Inflammatory macrophage treated with lipopolysaccharide for 4 hours (primary cell): ENCODE results near the gene HSCB.
"Not testable (repeated sequence)": the region's sequence is repeated elsewhere in the genome, so short reads cannot be mapped to it uniquely, and the experiment has no call there.

Experiments
- DNase-seq: peaks from one replicate; pipeline ENCODE4 v3.0.0-alpha.2; 2020

The HSCB gene, protein sequence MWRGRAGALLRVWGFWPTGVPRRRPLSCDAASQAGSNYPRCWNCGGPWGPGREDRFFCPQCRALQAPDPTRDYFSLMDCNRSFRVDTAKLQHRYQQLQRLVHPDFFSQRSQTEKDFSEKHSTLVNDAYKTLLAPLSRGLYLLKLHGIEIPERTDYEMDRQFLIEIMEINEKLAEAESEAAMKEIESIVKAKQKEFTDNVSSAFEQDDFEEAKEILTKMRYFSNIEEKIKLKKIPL

GRCh38 chr22:28741785-28742561 is at the start of gene HSCB, which contains the start of gene CHEK2:
HSCB (plus strand) TSS chr22:28742039; CDS start chr22:28742096, 57 bp downstream.
CHEK2 (minus strand) TSS chr22:28741820; CDS start chr22:28734721, 7,099 bp downstream.
- peak; percentile 99 for DNase-seq

DNA sequence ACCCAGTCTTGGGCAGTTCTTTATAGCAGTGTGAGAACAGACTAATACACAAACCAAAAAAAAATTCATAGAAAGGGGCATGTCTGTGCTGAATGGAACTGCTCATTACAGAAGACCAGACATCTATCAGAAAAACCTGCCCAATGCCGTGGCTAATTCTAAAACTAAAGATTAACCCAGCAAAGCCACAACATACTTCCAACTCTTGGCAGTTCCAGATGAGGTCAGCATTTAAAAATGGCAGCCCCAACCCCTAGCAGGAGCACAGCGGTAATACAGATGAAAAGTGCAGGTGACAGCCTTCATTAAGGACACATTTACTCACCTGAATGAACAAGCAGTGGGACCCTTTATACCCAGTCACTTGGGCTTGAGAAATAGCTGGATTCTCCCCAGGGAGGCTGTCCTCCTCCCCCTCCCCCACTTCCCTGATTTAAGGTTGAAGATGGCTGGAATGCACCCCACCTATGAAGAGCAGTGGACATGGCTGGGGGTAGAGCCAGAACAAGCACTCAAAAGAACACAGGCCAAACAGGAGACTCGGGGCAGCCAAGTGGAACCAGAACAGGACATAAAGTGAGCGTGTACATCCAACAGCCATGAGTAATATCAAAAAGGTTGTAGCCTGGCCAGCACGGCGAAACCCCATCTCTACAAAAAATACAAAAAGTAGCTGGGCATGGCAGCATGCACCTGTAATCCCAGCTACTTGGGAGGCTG is 48.6 kb upstream of the HSCB start:
- not testable (repeated sequence) for DNase-seq

DNA sequence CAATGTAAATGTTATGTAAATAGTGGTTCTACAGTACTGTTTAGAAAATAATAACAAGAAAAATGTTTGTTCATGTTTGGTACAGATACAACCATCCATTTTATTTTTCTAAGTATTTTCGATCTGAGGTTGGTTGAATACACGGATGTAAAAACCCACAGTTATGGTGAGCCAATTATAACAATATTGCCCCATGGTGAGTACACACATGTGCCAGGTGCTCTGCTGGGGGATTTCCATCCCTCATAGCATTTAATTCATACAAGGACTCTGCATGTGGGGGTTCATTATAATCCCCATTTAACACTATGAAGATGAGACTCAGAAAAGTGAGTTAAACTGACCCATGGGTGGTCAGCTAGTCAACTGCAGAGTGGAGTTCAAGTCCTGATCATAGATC is 38.9 kb upstream of the HSCB start:
- no peak for DNase-seq

GRCh38 chr22:28703436-28703835 is 38.4 kb upstream of the HSCB start:
- DNase-seq: no peak

GRCh38 chr22:28706845-28707244 is 35.0 kb upstream of the HSCB start:
- no peak for DNase-seq

DNA sequence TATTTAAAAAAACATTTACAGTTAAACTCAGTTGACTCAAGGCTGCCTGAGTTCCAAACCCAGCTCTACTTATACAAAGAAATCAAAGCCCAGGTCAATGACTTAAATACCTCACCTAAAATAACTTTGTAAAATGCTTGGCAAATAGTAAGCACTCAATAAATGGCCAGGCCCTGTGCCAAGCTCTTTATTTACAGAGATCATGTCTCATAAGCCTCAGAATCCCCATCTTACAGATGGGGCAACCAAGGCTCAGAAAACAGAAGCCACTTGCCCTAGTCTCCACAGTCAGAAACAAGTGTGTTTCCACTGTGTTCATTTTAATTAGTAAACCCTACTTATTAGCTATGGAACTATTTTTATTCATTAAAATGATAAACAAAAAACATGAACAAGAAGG is 31.7 kb upstream of the HSCB start:
- no peak for DNase-seq

DNA sequence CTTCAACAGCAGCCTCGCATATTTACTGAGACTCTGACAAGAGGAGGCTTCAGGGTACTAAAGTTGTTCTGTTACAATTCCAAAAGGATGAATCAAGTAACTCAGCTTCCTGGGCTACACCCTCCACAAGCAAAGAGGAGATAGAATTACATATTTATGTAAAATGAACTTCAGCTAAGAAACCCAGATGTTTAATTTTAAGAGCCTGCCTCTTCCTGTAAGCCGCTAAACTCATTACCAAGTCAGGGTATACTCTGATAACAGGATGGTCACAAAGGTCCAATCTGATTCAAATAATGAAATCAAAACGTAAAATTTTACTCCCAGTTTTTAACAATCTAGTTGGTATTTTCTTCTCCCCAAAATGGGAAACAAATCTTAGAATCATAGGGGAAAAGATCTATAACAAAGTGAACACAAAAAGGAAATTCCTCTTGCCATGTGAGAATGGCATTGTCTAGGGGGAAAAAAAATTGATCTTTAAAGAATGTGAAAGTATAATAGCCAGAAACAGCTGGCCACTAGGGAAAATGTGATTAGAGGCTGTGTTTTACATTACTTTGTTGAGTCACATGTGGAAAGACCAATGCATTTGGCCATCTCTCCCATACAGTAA is 31.2 kb upstream of the HSCB start:
- DNase-seq: no peak

- DNase-seq: no peak
Observed at GRCh38 chr22:28711341-28711740, 30.5 kb upstream of the HSCB start.

DNA sequence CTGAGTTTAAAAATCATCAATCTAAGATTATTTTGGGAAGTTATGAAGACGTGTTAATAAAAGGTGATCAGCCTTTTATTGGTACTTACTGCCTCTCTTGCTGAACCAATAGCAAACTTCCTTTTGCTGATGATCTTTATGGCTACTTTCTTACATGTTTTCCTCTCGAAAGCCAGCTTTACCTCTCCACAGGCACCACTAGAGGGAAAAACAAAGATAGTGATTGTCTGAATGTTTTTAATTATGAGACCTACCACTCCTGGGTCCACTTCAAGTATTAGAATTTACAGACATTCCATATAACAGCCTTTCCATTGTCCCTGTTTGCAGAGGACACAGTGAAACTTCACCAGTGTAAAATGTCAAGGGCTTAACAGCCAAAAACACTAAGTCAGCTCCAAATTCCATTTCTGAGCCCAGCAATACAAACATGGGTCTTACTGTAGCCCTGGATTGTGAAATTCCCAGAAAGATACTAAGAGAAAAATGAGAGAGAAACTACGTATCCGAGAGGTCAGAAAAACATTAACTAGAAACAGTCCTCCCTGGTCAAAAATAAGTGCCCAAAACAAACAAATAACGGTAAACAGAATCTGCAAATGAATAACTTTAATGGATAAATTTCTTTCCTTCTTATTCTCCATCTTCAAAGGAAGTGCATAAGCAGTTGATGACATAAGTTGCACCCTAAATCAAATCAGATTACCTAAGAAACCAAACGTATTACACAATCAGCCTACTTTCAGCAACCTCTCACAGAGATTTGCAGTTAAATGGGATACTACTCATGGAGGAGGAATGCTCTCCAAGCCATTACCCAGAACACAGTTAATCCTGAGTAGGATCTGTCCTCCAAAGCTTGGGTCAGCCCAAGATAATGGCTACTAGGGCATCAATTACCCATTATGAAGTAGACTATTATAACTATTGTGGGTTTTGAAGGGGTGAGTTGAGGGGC is 29.7 kb upstream of the HSCB start:
- DNase-seq: peak; percentile 36

- peak; percentile 12 for DNase-seq
Observed at GRCh38 chr22:28714043-28714628, 27.7 kb upstream of the HSCB start.

DNA sequence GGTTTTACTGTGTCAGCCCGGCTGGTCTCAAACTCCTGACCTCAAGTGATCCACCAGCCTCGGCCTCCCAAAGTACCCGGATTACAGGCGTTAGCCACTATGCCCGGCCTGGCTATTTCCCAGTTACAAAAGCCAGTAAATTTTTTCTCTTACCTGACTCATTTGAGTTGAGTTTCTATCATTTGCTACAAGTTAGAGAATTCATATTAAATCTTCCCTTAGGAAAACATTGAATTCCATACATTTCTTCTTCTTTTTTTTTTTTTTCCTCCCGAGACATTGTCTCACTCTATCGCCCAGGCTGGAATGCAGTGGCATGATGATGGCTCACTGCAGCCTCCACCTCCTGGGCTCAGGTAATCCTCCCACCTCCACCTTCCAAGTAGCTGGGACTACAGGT is 26.2 kb upstream of the HSCB start:
- DNase-seq: no peak

DNA sequence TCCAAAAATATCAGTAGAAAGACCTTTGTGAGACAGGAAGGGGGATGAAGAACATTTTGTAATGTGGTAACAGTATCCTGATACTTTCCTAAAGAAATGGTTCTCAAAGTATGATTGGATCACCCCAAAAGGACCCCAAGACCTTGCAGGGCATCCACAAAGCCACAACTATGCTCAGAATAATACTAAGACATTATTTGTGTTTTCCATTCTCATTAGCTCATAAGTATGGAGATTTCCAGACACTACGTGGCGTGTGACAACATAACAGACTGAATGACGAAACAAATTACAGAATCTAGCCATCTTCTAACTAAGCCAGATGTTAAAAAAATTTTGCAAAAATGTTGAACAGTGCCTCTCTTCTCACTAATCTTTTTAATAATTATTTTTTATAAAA is 25.2 kb upstream of the HSCB start:
- DNase-seq: peak; percentile 10

DNA sequence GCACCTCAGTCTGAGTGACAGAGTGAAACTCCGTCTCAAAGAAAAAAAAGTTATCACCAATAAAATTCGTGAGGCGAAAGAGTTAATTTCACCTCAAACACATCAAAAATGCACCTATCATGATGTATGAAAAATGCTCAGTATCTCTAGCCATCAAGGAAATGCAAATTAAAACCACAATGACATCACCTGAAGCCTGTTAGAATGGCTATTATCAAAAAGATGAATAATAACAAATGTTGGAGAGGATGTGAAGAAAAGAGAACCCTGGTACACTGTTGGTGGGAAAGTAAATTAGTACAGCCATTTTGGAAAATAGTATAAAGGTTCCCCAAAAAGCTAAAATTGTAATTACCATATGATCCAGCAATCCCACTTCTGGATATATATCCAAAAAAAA is 23.8 kb upstream of the HSCB start:
- DNase-seq: no peak

- no peak for DNase-seq
Observed at GRCh38 chr22:28728002-28728401, 13.8 kb upstream of the HSCB start.

- peak; percentile 79 for DNase-seq
Observed at GRCh38 chr22:28728621-28729313, 13.1 kb upstream of the HSCB start.

DNA sequence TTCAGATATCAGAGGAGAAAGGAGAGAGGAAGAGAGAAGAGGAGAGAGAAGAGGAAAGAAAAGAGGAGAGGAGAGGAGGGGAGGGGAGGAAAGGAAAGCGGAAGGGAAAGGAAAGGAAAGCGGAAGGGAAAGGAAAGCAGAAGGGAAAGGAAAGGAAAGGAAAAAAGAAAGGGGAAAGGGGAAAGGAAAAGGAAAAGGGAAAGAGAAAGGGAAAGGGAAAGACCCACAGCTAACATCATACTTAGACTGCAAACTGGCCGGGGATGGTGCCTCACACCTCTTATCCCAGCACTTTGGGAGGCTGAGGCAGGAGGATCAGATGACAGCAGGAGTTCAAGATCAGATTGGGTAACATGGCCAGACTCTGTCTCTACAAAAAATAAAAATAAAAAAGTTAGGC is 11.7 kb upstream of the HSCB start:
- peak; percentile 69 for DNase-seq

DNA sequence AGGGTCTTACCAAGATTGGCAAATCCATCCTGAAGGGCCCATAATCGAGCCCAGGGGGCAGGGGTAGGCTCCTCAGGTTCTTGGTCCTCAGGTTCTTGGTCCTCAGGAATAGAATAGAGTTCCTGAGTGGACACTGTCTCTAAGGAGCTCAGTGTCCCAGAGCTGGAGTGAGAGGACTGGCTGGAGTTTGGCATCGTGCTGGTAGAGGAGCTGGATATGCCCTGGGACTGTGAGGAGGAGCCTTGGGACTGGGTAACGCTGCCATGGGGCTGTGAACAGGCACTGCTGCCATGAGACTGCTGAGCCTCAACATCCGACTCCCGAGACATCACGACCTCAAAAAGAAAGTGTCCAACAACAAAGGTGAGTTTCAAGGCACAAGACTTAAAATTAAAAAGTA is 7.4 kb upstream of the HSCB start:
- DNase-seq: no peak

- DNase-seq: no peak
Observed at GRCh38 chr22:28736301-28737155, 5.3 kb upstream of the HSCB start.

DNA sequence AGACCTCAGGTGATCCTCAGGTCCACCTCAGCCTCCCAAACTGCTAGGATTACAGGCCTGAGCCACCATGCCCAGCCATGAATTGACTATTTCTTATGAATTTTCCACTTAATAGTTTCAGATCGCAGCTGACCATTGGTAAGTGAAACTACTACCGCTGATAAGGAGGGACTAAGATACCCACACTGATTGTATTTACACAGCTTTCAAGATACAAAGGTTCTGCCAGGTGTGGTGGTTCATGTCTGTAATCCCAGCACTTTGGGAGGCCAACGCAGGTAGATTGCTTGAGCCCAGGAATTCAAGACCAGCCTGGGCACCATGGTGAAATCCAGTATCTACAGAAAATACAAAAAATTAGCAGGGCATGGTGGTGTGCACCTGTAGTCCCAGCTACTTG is 4.1 kb upstream of the HSCB start:
- DNase-seq: no peak

DNA sequence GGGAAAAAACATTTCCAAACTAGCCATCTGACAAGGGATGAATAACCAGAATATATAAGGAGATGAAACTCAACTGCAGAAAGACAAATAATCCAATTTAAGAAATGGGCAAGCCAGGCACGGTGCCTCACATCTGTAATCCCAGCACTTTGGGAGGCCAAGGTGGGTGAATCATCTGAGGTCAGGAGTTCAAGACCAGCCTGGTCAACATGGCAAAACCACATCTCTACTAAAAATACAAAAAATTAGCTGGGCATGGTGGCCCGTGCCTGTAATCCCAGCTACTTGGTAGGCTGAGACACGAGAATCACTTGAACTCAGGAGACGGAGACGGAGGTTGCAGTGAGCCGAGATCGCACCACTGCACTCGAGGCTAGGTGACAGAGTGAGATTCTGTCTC is 3.0 kb upstream of the HSCB start:
- not testable (repeated sequence) for DNase-seq
